HG03025 (cell line): ENCODE measurements around the gene TSEN54.
"Not testable (repeated sequence)": the region's sequence is repeated elsewhere in the genome, so short reads cannot be mapped to it uniquely, and the experiment has no call there.

ENCODE experiments used
- ATAC-seq: cut with Tn5 transposase; IDR thresholded peaks from one replicate; pipeline ENCODE4 v1.9.1; 2021; ENCODE audit warnings: mild to moderate bottlenecking, moderate library complexity; ENCODE audit not compliant: unreplicated experiment, low FRiP score

The TSEN54 gene

DNA sequence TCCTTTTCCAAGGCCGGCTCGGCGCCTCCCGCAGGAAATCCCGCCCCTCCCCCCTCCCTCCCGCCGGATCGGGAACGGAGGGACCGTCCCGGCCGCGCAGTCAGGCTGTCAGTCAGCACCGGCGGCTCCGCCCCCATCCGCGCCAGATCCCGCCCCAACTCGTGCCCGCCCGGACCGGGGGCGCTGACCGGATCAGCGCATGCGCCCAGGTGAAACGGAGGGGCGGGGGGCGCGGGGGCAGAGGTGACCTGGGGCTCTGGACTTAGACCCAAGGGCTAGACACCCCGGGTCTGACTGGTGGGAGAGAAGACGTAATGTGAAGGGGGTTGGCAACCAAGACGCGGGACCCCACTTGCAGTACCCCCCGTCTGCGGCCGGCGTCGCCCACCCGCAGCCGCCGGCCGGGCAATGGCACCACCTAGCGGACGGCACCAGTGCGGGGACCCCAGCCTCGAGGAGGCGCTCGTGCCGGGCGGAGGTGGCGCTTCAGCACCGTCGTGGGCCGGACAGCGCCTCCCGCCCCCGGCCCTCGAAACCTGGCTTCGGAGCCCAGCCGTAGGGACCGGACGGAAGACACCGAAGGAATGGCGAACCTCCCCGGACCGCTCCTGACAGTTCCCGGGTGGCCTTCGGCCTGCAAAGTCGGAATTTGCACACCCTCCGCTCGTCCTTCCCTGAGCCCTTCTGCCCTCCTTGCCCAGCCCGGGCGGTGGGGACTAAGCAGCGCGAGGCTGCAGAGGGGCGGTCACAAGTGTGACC is 653 bp upstream of the TSEN54 start, which contains the start of gene CASKIN2:
Gene CASKIN2 (minus strand): TSS at position 42 of the 759 bp plus-strand sequence. CDS start 1,733 bp downstream, outside the sequence.
- ATAC-seq, result peak; percentile 44

DNA sequence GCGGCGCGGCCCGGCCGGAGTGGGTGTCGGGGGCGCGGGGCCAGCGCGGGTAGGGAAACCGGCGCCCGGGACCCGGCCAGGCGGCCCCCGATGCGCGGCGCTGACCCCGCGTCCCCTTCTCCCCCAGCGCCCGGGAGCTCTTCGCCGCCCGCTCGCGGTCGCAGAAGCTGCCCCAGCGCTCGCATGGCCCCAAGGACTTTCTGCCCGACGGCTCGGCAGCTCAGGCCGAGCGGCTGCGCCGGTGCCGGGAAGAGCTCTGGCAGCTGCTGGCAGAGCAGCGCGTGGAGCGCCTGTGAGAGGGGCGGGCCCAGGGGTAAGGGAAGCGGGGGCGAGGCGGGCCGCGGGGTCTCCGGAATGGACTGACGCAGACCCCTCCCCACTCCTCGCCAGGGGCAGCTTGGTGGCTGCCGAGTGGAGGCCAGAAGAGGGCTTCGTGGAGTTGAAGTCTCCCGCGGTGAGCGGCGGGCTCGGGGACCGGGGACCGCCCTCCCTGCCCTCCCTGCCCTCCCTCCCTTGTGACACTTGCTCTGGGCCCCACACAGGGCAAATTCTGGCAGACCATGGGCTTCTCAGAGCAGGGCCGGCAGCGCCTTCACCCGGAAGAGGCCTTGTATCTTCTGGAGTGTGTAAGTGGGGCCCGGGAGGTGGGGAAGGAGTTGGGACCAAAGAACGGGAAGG is 430 bp downstream of the TSEN54 start:
- peak; percentile 13 for ATAC-seq

DNA sequence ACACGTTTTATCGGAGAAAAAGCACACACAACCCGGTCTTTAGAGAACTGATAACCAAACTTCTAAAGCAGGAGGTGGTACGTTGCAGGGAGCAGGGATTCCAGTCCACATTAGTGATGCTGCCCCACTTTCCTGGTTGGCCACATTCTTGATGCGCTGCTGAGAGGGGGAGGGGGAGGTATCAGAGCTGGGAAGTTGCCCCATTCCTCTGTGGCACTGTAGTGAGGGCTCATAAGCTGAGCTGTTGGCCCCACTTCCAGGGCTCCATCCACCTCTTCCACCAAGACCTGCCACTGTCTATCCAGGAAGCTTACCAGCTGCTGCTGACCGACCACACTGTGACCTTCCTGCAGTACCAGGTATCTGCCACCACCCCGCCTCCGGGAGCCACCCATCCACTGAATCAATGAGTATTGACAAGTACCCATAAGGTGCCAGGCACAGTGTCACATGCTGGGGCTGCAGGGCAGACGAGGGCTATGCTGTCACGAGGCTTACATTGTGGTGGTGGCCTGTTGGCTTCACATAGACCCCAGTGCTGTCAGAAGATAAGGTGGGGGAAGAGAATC is 1.1 kb downstream of the TSEN54 start:
- ATAC-seq, result no peak

DNA sequence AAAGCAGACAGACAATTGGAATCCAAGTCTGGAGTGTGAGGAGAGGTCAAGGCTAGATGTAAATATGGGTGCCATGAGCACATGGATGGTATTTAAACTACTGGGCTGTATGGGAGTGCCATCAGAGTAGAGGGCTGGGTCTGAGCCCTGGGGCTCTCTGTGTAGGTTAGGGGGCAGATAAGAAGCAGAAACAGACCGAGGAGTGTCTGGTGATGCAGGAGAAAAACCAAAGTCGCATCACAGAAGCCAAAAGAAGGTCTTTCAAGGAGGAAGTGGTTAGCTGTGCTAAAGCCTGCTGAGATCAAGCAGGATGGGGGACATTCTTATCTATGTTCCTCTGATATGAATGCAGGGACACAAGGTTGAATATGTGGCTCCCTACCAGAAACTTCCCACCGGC is 1.9 kb downstream of the TSEN54 start:
- no peak for ATAC-seq

DNA sequence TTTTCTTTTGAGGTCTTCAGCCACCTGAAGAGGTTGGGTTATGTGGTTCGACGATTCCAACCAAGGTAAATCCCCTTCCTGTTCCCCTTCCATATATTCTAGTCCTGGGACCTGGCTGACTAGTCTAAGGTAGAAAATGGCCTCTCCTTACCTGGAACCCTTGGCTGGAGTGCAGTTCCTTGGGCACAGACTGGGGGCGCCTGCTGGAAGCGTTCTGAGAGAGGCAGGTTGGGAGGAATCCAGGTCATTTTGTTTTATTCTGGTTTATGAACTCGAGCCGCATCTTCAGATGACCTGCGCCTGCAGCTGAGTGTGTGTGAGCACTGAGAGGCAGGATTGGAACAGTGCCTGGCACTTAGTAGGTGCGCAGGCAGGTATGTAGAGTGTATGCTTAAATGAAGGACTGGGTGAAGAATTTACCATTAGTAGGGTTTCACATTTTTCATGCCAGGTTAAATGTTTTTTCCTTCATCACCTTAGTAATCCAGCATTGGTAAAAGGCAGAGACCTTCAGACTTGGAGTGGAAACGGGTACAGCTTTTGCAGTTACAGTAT is 2.7 kb downstream of the TSEN54 start:
- ATAC-seq, result no peak

DNA sequence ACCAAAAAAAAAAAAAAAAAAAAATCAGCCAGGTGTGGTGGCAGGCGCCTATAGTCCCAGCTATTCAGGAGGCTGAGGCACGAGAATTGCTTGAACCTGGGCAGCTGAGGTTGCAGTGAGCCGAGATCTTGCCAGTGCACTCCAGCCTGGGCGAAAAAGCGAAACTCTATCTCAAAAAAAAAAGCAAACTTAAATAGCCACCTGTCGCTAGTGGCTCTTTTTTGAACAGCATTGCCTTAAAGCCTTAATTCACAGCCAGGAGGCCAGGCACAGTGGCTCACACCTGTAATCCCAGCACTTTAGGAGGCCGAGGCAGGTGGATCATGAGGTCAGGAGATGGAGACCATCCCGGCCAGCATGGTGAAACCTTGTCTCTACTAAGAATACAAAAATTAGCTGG is 4.1 kb downstream of the TSEN54 start:
- not testable (repeated sequence) for ATAC-seq

DNA sequence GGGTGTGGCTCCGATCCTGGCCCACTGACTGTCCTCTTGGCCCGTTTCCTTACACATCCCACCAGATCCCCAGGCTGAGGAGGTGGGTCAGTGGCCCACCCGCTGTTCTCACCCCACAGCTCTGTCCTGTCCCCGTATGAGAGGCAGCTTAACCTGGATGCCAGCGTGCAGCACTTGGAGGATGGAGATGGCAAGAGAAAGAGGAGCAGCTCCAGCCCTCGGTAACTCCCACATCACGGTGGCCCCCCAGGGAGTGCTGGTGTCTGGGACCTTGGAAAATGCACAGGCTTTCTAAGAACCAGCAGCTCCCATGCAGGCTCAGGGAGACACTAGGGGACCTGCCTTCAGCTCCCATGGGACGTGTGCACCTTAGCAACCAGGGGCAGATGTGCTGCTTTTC is 5.0 kb downstream of the TSEN54 start:
- no peak for ATAC-seq

DNA sequence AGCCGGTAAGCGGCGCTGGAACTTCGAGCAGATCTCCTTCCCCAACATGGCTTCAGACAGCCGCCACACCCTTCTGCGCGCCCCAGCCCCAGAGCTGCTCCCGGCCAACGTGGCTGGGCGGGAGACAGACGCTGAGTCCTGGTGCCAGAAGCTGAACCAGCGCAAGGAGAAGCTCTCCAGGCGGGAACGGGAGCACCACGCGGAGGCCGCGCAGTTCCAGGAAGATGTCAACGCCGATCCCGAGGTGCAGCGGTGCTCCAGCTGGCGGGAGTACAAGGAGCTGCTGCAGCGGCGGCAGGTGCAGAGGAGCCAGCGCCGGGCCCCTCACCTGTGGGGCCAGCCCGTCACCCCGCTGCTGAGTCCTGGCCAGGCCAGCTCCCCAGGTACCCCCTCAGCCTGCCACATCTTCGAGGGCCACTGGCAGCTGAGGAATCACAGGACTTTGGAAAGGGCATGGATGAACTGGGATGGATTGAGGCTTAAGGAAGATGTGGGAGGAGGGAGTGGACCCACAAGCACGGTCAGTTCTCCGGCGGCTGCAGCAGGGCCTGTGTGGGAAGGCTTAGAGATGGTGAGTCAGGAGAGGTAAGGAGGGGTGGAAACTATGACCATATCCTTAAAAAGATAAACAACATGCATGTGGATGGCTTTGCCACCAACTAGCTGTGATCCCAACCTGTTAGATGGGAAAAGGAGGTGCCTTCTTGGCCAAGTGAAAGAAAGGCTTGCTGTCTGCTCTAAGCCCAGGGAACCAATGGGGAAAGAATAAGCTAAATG is 5.8 kb downstream of the TSEN54 start:
- ATAC-seq, result no peak

DNA sequence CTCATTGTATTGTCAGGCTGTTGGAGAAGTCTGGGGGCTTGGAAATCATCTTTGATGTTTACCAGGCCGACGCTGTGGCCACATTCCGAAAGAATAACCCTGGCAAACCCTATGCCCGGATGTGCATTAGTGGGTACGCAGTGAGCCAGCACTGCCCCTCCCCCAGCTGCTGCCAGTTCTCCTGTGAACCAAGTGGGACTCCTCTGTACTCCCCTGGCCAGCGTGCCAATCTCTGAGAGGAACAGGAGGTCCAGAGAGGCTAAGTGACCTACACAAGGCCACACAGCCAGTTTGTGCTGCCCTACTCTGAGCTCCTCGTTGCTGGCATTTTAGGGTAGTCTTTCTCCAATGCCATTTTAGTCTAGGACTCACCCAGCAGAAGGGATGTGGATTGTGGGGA is 7.3 kb downstream of the TSEN54 start:
- no peak for ATAC-seq

DNA sequence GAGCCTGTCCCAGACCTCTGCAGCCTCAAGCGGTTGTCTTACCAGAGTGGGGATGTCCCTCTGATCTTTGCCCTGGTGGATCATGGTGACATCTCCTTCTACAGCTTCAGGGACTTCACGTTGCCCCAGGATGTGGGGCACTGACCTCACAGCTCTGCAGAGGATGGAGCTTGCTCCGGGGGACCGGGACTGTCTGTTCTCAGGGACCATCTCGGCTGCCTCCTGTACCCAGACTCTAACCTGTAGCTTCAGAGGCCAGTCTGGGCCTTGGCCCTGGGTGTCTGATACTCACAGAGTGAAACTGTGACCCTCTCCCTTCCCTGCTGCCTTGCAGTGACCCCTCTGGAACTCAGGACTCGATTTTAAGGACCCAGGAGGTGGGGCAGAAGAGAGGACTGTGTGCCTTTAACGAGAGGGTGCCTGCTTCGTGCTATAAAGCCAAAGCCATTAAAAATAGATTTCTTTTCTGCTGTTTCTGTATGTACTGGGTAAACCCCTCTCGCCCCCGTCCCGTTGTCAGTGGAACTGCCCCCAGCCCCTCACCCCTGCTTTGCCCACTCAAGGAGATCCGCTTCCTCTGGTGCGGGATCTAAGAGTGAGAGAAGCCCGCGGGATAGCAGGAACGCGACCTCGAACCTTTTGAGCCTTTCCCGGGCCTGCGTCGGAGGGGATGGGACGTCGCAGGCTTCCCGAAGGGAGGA is 8.1 kb downstream of the TSEN54 start:
- ATAC-seq, result no peak

DNA sequence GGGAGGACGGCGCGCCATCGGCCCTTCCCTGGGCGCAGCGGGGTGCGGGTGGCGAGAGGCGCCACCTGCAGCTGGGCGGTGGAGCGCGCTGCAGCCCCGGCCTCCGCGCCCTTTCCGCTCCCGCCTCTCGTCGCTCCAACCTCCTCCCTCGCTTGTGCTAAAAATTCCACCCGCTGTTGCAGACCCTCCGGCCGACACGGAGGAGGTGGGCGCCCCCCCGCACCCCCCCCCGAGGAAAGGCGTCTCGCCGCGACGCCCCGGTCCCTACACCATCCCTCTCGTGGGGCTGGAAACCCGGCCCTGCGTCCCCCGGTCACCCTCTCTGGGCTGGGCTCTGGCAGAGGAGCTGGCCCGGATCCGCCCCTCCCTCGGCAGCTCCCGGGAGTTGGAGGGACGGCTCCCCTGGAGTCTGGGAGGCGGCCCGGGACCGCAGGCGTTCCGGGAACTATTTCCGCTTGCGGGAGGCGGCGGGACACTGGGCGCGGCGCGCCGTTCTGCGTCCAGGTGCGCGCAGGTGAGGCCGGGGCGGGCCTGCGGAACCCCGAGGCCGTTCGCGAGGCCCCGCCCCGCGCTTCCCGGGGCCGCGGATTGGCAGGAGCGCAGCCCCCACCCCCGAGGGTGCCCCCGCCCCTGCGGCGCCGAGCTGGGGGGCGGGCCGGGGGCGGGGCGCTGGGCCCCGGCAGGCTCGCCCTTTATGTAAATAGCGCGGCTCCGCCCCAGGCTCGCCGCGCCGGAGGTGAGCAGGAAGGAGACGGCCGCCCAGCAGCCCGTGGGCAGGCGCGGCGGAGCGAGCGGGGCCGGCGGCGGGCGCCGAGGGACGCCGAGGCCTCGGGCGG is 8.9 kb downstream of the TSEN54 start, which contains the start of gene LLGL2:
Gene LLGL2 (plus strand): TSS at position 728 of the 836 bp plus-strand sequence. CDS start 17,730 bp downstream, outside the sequence.
- ATAC-seq, result peak; percentile 63

DNA sequence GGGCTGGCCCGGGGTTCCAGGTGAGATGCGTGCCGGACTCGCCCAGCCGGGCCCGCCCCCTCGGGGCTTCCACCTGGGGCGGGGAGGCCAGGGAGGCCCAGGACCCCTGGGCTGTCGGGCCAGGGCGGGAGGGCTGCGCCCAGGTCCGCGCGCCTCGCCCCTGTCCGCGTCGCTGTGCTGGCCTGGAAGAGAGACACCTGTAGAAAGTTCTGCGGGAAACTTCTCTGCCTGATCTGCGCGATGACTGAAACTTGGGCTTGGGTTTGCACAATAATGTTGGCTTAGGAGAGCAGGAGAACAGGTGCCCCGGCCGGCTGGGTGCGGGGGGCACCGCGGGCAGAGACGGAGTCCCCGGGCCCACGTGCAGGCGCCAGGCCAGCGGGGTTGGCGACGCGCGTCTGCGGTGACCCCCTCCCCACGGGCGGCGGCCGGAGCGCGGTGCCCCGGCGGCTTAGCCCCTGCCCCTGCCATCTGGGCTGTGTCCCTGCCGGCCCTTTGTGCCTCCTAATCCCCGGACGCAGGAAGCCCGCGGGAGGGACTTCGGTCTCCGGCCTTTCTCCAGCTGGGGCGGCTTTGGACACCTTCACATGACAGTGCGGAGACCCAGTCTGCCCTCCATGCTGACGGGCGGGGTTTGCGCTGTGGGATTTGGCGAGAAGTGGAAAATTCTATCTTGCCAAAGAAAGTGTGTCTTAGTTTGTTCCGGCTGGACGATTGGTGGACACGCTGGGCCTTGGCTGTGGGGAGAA is 9.7 kb downstream of the TSEN54 start:
- ATAC-seq, result no peak

DNA sequence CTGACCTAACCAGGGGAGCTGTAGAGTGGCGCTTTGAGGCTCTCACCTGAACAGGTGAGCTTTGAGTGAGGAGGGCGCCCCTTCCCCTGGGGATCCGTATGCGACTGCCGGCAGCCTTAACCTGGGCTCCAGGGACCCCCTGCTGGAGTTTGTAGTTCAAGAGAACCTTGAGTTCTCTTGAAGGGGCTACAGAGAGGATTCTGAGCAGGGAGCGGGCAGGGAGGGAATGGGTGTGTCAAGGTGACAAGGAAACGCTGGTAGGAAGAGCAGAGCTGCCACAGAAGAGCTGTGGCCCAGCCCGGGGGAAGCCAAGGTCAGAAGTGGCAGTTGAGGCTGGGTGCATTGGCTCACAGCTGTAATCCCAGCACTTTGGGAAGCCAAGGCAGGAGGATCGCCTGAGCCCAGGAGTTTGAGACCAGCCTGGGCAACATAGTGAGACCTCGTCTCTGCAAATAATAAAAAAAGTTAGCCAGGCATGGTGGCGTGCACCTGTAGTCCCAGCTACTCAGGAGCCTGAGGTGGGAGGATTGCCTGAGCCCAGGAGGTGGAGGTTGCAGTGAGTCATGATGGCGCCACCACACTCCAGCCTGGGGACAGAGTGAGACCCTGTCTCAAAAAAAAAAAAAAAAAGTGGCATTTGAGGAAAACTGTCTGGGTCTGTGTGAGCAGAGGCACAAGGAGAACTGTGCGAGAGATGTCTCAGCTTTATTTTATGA is 10.4 kb downstream of the TSEN54 start:
- ATAC-seq, result no peak

DNA sequence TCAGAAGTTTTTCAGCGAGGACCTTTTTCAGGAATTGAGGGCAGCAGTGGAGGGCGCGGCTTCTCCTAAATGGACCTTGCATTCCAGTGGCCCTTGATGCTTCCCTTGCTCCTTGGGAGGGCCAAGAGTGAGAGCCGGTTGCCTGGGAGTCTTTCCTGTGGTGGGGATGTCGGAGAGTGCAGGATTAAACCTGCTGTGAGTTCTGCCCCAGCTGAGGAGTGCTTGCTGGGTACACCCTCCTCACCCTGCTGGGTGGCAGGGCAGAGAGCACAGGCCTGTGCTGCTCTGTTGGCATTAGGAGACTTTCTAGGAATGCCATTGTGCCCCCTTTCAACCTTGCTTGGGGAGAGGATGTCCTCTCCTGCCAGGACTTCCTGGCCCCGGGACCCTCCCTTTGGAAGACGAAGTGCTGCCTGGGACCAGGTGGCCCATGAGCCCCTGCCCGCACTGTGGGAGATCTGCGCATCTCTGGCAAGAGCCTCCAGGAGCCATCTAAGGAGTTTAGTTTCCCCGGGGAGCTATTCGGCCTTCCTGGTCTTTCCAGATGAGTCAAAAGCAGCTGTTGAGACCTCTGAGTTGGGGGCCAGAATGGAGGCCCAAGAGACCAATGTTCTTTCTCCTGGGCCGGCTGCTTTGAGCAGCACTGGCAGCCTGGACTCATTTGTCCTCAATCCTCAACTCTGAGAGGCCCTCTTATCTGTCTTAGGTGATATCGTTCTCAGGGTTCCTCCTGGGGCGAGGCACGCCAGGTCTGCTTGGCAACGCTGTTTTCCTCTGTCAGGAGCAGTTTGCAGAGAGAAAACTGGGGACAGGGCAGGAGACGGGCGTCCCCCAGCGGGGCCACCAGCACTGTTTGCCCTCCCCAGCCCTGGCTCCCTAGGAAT is 14.8 kb downstream of the TSEN54 start:
- ATAC-seq, result no peak

DNA sequence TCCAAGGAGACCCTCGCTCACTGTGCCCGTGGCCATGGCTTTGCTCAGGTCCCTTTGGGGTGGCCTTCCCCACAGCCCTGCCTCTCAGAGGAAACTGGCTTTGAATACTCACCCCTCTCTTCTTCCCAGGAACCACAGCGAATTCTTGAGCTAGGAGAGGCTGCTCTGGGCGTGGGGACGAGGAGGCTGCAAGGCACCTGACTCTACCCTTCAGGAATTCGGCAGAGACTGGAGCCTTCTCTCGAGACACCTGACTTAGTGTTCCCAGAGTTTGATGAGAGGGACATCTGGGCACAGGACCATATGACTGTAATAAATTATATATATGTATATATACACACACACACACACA is 15.4 kb downstream of the TSEN54 start:
- ATAC-seq, result no peak

DNA sequence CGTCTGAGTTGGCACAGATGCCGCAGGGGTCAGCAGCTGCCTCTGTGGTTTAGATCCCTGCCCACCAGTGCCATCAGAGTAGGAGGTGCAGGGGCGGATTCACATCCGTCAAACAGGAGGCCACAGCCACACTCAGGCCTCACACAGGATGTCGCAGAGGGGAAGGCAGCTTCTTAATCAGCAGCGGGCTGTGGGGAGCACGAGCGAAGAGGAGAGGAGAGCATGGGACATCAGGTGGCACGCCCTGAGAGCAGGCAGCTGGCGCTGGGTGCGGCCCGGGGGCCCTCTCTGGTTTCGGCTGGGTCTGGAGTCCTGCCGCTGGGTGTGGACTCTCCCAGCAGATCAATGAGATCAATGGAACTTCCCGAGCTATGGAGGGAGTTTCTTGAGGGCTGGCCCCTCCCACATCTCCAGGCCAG is 18.8 kb downstream of the TSEN54 start:
- no peak for ATAC-seq

DNA sequence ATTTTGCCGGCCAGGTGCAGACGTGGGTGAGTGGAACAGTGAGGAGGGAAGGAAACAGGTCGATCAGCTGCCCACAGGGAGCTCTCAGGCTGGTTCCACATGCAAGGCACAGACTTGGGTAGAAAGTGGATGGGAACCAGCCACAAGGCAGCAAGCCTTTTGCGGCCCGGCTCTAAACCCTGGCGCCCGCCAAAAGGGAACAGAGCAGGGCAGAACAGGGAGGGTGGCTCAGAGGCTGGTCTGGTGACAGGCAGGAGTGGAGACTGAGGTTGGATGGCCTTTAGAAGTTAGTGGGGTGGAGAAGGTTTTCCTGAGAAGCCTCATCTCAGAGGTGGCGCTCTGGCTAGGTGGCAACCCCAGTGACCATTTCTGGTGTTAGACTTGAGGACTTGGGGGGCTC is 19.5 kb downstream of the TSEN54 start:
- ATAC-seq, result no peak
